ENCODE data around the gene LRRC45. TPM values are rescaled to one million over a fixed set of nuclear protein-coding genes. Genes with fewer than 3 reads are reported as not detected.
A peak's percentile ranks its signal among the peaks of the same experiment; 100 is the strongest.

The LRRC45 gene
- total and polyA plus RNA-seq, 9 of the 15 experiments (the other 6 are each of a cell fraction or from before 2014, with no cell fraction given) = 3.5 to 21.5 (median 11.2) TPM; not detected in 2

GRCh38 chr17:81977211-81977808, 45.8 kb upstream of the LRRC45 start, which contains the start of gene ASPSCR1:
Gene ASPSCR1, plus strand, starts transcription at chr17:81977629. Its CDS starts 18 bp downstream, at chr17:81977647.
- DNase-seq (ENCODE audit: extremely low read depth in 1 of 4, low spot score in 3 of 4) (peak; percentile 87 to 92 (median 91)), FAIRE-seq (peak; percentile 68), ATAC-seq (peak; percentile 91)
- H3K4me2 ChIP-seq (ENCODE audit: insufficient read depth, low read length) = peak within 1 kb of the TSS; percentile 98
- H3K79me2 ChIP-seq (ENCODE audit: control insufficient read depth, insufficient read depth, low read length) = peaks cover 16% of the 10 kb centered on the region; the same call in 2 of the 3 replicates
- BruUV-seq (replicated peaks) = no TSS peak
- no peaks in the 10 kb centered on the region for H4K20me1 ChIP-seq (replicated peaks; ENCODE audit: control insufficient read depth, insufficient read depth, low read length)
- H3K4me3 ChIP-seq = peak within 1 kb of the TSS; percentile 88
- H3K9ac ChIP-seq (ENCODE audit: insufficient read depth in 1 of 2, low read depth in 2 of 2, low read length in 2 of 2) = peak within 1 kb of the TSS; percentile 95 to 100
- in situ Hi-C loops (cut with MboI) (no loop called here), intact Hi-C loops (cut with micrococcal nuclease) (loop anchor here (5.0 kb wide), 1 partner anchor 45 kb away; the partner anchor contains the start of genes CENPX and LRRC45)
- ChIA-PET CTCF (ENCODE audit: low intra/inter-chr PET ratio) (interaction anchor here (1.0 kb wide), 1 partner anchor 16 kb away, joined by 8 read pairs; the partner anchor contains the start of gene NOTUM), POLR2A (interaction anchor here (0.6 to 1.0 kb wide), 5 partner anchors 18 to 833 kb away, joined by 3 to 5 read pairs (median 4); partner anchors contain the start of genes CENPX and LRRC45)
- H2AFZ ChIP-seq (ENCODE audit: low read depth, low read length) = peak within 1 kb of the TSS; percentile 91
- H3K9me1 ChIP-seq (ENCODE audit: control insufficient read depth, insufficient read depth, low read length) = no peaks in the 10 kb centered on the region
- no peaks in the 10 kb centered on the region for H3K27me3 ChIP-seq (ENCODE audit: control insufficient read depth in 2 of 2, insufficient read depth in 2 of 2, low read length in 2 of 2)
- H3K9me3 ChIP-seq (replicated peaks; ENCODE audit: control insufficient read depth, insufficient read depth, low read depth, low read length) = no peaks in the 10 kb centered on the region
- 2% methylated on average over 40 of the region's 76 CpGs for WGBS (ENCODE audit: insufficient coverage, low coverage, missing lambda C conversion rate)
- H3K36me3 ChIP-seq (ENCODE audit: control insufficient read depth, insufficient read depth, low read length) = peaks cover 18% of the 10 kb centered on the region; the same call in 1 of the 3 replicates
- H3K4me1 ChIP-seq (replicated peaks in 1 of 2; ENCODE audit: control insufficient read depth in 2 of 2, insufficient read depth in 2 of 2, low read length in 2 of 2) = peaks cover 23 to 27% of the 10 kb centered on the region in 2 experiments
- peak within 1 kb of the TSS; percentile 98 for H3K27ac ChIP-seq (ENCODE audit: extremely low read depth, low read depth, low read length)
- TF ChIP-seq ERF (CRISPR knock-in tag; IDR thresholded peaks at IDR 0.05) = peak; percentile 93; the same call in 1 of the 2 replicates
- TF ChIP-seq ID3 (CRISPR knock-in tag; IDR thresholded peaks at IDR 0.05) = no peak
- TF ChIP-seq ID3 (tag; IDR thresholded peaks at IDR 0.05) = peak; percentile 60
- TF ChIP-seq, protein P1, sequence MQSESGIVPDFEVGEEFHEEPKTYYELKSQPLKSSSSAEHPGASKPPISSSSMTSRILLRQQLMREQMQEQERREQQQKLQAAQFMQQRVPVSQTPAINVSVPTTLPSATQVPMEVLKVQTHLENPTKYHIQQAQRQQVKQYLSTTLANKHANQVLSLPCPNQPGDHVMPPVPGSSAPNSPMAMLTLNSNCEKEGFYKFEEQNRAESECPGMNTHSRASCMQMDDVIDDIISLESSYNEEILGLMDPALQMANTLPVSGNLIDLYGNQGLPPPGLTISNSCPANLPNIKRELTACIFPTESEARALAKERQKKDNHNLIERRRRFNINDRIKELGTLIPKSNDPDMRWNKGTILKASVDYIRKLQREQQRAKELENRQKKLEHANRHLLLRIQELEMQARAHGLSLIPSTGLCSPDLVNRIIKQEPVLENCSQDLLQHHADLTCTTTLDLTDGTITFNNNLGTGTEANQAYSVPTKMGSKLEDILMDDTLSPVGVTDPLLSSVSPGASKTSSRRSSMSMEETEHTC (IDR thresholded peaks at IDR 0.05) = peak; percentile 94
- peak; percentile 33; the same call in 1 of the 2 replicates for TF ChIP-seq DMBX1 (CRISPR knock-in tag; IDR thresholded peaks at IDR 0.05; ENCODE audit: borderline replicate concordance)
- no peak for TF ChIP-seq HDGF (IDR thresholded peaks at IDR 0.05)
- TF ChIP-seq TFAM (CRISPR knock-in tag; conservative IDR thresholded peaks at IDR 0.05) = no peak
- TF ChIP-seq, protein P2, sequence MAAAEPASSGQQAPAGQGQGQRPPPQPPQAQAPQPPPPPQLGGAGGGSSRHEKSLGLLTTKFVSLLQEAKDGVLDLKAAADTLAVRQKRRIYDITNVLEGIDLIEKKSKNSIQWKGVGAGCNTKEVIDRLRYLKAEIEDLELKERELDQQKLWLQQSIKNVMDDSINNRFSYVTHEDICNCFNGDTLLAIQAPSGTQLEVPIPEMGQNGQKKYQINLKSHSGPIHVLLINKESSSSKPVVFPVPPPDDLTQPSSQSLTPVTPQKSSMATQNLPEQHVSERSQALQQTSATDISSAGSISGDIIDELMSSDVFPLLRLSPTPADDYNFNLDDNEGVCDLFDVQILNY (CRISPR knock-in tag; IDR thresholded peaks at IDR 0.05) = peak; percentile 61; the same call in 1 of the 2 replicates
- TF ChIP-seq POLR2H (tag; IDR thresholded peaks at IDR 0.05; ENCODE audit: low read depth) = peak; percentile 80
- no peak for TF ChIP-seq MIER1 (IDR thresholded peaks at IDR 0.05; ENCODE audit: low read depth)
- no peak for TF ChIP-seq STAT6 (CRISPR knock-in tag; IDR thresholded peaks at IDR 0.05)
- TF ChIP-seq TGIF2 (CRISPR knock-in tag; IDR thresholded peaks at IDR 0.05) = peak; percentile 17; the same call in 1 of the 2 replicates
- no peak for TF ChIP-seq TCF7 (IDR thresholded peaks at IDR 0.05; ENCODE audit: borderline replicate concordance)
